GM12878 (cell line): Measurements from ENCODE around the gene LMAN1L. TPM values are rescaled to one million over a fixed set of nuclear protein-coding genes. Genes with fewer than 3 reads are reported as not detected.

Experiments used
- BHLHE40 ChIP-seq, 2 experiments: fragments of 450-650 bp in 1 of 2; IDR thresholded peaks; 2 replicates each; pipeline ENCODE4 v1.6.1; 2011 to 2017; ENCODE audit warnings: low read depth in 2 of 2, borderline replicate concordance in 1 of 2, improper control_type of control experiment in 1 of 2, low read length in 1 of 2, mild to moderate bottlenecking in 1 of 2
- CBFB ChIP-seq: IDR thresholded peaks from 2 replicates; pipeline ENCODE4 v1.6.1; 2016; ENCODE audit warnings: antibody characterized with exemption, low read depth
- IKZF2 ChIP-seq, 2 experiments: fragments of 450-650 bp; IDR thresholded peaks; 2 replicates each; pipeline ENCODE4 v1.6.1; 2017; ENCODE audit warnings: mild to moderate bottlenecking in 2 of 2, moderate library complexity in 2 of 2
- JUNB ChIP-seq: IDR thresholded peaks from 2 replicates; pipeline ENCODE4 v1.6.1; 2016; ENCODE audit warnings: antibody characterized with exemption, mild to moderate bottlenecking
- KAT2A ChIP-seq: conservative IDR thresholded peaks from 2 replicates; pipeline ENCODE4 v1.6.1; 2011; ENCODE audit warnings: low read depth, low read length; ENCODE audit not compliant: control insufficient read depth
- KLF5 ChIP-seq: fragments of 450-650 bp; IDR thresholded peaks from 2 replicates; pipeline ENCODE4 v1.6.1; 2014; ENCODE audit warnings: mild to moderate bottlenecking; ENCODE audit not compliant: partially characterized antibody
- PAX5 ChIP-seq: IDR thresholded peaks from 2 replicates; pipeline ENCODE4 v1.6.1; 2011; ENCODE audit warnings: low read depth, low read length, borderline replicate concordance
- POU2F2 ChIP-seq: IDR thresholded peaks from 3 replicates; pipeline ENCODE4 v1.6.1; 2011; ENCODE audit warnings: low read depth, mild to moderate bottlenecking, low read length, borderline replicate concordance
- RAD21 ChIP-seq: IDR thresholded peaks from 2 replicates; pipeline ENCODE4 v1.6.1; 2011; ENCODE audit warnings: mild to moderate bottlenecking, low read depth, low read length, moderate library complexity; ENCODE audit not compliant: insufficient read depth
- SP1 ChIP-seq: IDR thresholded peaks from one replicate; pipeline ENCODE4 v1.6.1; 2011; ENCODE audit warnings: low read depth, low read length
- SPI1 ChIP-seq: IDR thresholded peaks from 2 replicates; pipeline ENCODE4 v1.6.1; 2011; ENCODE audit warnings: low read depth, mild to moderate bottlenecking, low read length, moderate library complexity, borderline replicate concordance; ENCODE audit not compliant: insufficient read depth
- STAT3 ChIP-seq: IDR thresholded peaks from 2 replicates; pipeline ENCODE4 v1.6.1; 2011; ENCODE audit warnings: low read depth, low read length, improper control_type of control experiment
- TAF1 ChIP-seq: IDR thresholded peaks from 2 replicates; pipeline ENCODE4 v1.6.1; 2011; ENCODE audit warnings: mild to moderate bottlenecking, low read depth, low read length, borderline replicate concordance
- WRNIP1 ChIP-seq: IDR thresholded peaks from 2 replicates; pipeline ENCODE4 v1.6.1; 2011; ENCODE audit warnings: low read depth, low read length, improper control_type of control experiment, borderline replicate concordance
- ZNF24 ChIP-seq: fragments of 450-650 bp; IDR thresholded peaks from 2 replicates; pipeline ENCODE4 v1.6.1; 2017; ENCODE audit warnings: antibody characterized with exemption, mild to moderate bottlenecking
- ZNF274 ChIP-seq: IDR thresholded peaks from one replicate; pipeline ENCODE4 v1.8.0; 2011; ENCODE audit not compliant: insufficient read length, insufficient read depth
- polyA plus RNA-seq, 11 experiments: library from polyadenylated mRNA; depleted of rRNA in 4 of 11; unstranded in 6 of 11; stranded (reverse) in 5 of 11; fragments of >200 nt; fragmentation: Nextera tagmentation in 4 of 11; fragmentation: Illumina TruSeq in 1 of 11; extraction: Ambion mirVana in 4 of 11; extraction: Trizol in 1 of 11; gene quantifications; 1 replicate in 1 of 11; 2 replicates in 10 of 11; pipeline versions ENCODE4 v1.2.1 to v1.2.3, GENCODE V29; 2011 to 2016; ENCODE audit warnings: inconsistent platforms in 2 of 11, missing spikeins in 2 of 11, low read depth in 1 of 11
- total RNA-seq, 4 experiments: library from RNA; depleted of rRNA in 3 of 4; stranded (reverse); fragments of >200 nt in 3 of 4; fragmentation: Illumina TruSeq in 1 of 4; extraction: Trizol in 1 of 4; gene quantifications; 2 replicates each; pipeline versions ENCODE4 v1.2.1 to v1.2.3, GENCODE V29; 2013 to 2021
- TF ChIP-seq, protein P1 (sequence below): IDR thresholded peaks from 2 replicates; pipeline ENCODE4 v1.6.1; 2011; ENCODE audit warnings: low read depth, low read length, improper control_type of control experiment, borderline replicate concordance
- TF ChIP-seq, protein P2 (sequence below): IDR thresholded peaks from 2 replicates; pipeline ENCODE4 v1.6.1; 2012; ENCODE audit warnings: low read depth, low read length, improper control_type of control experiment
- TF ChIP-seq, protein P3 (sequence below): fragments of 450-650 bp; formaldehyde crosslinking; IDR thresholded peaks from 2 replicates; pipeline ENCODE4 v1.4.0; 2020; ENCODE audit warnings: mild to moderate bottlenecking, moderate library complexity
- TF ChIP-seq, protein P4 (sequence below): fragments of 450-650 bp; IDR thresholded peaks from 2 replicates; pipeline ENCODE4 v1.6.1; 2018; ENCODE audit warnings: borderline replicate concordance, mild to moderate bottlenecking; ENCODE audit not compliant: partially characterized antibody

LMAN1L gene
- total and polyA plus RNA-seq, 10 of the 15 experiments (the other 5 are each of a cell fraction or from before 2014, with no cell fraction given) = not detected

DNA sequence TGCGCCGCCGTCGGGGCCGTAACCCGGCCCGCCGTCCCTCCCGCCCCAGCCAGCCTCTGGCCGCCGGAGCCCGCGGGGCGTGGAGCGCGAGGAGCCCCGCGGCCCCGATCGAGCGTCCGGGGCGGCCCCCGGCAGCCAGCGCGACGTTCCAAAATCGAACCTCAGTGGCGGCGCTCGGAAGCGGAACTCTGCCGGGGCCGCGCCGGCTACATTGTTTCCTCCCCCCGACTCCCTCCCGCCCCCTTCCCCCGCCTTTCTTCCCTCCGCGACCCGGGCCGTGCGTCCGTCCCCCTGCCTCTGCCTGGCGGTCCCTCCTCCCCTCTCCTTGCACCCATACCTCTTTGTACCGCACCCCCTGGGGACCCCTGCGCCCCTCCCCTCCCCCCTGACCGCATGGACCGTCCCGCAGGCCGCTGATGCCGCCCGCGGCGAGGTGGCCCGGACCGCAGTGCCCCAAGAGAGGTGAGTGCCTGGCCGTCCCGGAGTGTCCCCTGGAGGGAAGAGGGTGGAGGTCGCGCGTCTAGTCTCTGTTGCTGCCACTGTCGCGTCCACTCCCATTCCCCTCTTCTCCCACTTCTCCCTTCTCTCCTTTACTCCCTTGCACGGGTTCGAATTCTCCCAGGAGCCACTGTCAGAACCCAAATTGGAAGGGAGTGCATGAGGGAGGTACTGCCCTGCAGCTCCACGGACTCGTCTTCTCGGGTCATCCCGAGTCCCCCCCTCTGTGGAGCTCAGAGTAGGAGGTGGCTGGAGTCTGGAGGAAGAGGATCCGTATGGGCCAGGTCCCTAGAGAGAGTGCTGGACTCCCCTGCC, 30.2 kb upstream of the LMAN1L start (continued):
- TF ChIP-seq, protein P1, sequence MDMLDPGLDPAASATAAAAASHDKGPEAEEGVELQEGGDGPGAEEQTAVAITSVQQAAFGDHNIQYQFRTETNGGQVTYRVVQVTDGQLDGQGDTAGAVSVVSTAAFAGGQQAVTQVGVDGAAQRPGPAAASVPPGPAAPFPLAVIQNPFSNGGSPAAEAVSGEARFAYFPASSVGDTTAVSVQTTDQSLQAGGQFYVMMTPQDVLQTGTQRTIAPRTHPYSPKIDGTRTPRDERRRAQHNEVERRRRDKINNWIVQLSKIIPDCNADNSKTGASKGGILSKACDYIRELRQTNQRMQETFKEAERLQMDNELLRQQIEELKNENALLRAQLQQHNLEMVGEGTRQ = no peak
- TF ChIP-seq ZNF24 (no peak), SPI1 (no peak), POU2F2 (no peak), STAT3 (no peak), ZNF274 (no peak), BHLHE40 (IDR thresholded peaks at IDR 0.05; ENCODE audit: borderline replicate concordance in 1 of 2, low read depth in 2 of 2, low read length in 1 of 2) (no peak), IKZF2 (IDR thresholded peaks at IDR 0.05) (no peak), RAD21 (no peak), WRNIP1 (0 out of 2 replicates have a peak, but pooled peaks have one; percentile 51), PAX5 (no peak), KLF5 (no peak), CBFB (no peak), KAT2A (no peak), SP1 (no peak), TAF1 (peak; percentile 2; the same call in 1 of the 2 replicates), JUNB (no peak)
- TF ChIP-seq, protein P2, sequence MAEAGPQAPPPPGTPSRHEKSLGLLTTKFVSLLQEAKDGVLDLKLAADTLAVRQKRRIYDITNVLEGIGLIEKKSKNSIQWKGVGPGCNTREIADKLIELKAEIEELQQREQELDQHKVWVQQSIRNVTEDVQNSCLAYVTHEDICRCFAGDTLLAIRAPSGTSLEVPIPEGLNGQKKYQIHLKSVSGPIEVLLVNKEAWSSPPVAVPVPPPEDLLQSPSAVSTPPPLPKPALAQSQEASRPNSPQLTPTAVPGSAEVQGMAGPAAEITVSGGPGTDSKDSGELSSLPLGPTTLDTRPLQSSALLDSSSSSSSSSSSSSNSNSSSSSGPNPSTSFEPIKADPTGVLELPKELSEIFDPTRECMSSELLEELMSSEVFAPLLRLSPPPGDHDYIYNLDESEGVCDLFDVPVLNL = no peak
- TF ChIP-seq, protein P3, sequence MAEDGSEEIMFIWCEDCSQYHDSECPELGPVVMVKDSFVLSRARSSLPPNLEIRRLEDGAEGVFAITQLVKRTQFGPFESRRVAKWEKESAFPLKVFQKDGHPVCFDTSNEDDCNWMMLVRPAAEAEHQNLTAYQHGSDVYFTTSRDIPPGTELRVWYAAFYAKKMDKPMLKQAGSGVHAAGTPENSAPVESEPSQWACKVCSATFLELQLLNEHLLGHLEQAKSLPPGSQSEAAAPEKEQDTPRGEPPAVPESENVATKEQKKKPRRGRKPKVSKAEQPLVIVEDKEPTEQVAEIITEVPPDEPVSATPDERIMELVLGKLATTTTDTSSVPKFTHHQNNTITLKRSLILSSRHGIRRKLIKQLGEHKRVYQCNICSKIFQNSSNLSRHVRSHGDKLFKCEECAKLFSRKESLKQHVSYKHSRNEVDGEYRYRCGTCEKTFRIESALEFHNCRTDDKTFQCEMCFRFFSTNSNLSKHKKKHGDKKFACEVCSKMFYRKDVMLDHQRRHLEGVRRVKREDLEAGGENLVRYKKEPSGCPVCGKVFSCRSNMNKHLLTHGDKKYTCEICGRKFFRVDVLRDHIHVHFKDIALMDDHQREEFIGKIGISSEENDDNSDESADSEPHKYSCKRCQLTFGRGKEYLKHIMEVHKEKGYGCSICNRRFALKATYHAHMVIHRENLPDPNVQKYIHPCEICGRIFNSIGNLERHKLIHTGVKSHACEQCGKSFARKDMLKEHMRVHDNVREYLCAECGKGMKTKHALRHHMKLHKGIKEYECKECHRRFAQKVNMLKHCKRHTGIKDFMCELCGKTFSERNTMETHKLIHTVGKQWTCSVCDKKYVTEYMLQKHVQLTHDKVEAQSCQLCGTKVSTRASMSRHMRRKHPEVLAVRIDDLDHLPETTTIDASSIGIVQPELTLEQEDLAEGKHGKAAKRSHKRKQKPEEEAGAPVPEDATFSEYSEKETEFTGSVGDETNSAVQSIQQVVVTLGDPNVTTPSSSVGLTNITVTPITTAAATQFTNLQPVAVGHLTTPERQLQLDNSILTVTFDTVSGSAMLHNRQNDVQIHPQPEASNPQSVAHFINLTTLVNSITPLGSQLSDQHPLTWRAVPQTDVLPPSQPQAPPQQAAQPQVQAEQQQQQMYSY (CRISPR knock-in tag) = no peak
- TF ChIP-seq, protein P4, sequence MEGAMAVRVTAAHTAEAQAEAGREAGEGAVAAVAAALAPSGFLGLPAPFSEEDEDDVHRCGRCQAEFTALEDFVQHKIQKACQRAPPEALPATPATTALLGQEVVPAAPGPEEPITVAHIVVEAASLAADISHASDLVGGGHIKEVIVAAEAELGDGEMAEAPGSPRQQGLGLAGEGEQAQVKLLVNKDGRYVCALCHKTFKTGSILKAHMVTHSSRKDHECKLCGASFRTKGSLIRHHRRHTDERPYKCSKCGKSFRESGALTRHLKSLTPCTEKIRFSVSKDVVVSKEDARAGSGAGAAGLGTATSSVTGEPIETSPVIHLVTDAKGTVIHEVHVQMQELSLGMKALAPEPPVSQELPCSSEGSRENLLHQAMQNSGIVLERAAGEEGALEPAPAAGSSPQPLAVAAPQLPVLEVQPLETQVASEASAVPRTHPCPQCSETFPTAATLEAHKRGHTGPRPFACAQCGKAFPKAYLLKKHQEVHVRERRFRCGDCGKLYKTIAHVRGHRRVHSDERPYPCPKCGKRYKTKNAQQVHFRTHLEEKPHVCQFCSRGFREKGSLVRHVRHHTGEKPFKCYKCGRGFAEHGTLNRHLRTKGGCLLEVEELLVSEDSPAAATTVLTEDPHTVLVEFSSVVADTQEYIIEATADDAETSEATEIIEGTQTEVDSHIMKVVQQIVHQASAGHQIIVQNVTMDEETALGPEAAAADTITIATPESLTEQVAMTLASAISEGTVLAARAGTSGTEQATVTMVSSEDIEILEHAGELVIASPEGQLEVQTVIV = no peak
